Muscle of leg (tissue), 16 donors: Measurements from ENCODE around the gene GPR78. TPM values are rescaled to one million over a fixed set of nuclear protein-coding genes. Genes with fewer than 3 reads are reported as not detected.

Experiments
- DNase-seq: peaks from one replicate; pipeline ENCODE4 v3.0.0; 2013
- H3K27ac ChIP-seq: one replicate; pipeline ENCODE4 v1.5.1; 2013; ENCODE audit warnings: mild to moderate bottlenecking, low read length, control low read depth
- H3K27me3 ChIP-seq: one replicate; pipeline ENCODE4 v1.6.1; 2013; ENCODE audit warnings: low read length; ENCODE audit not compliant: control insufficient read depth, insufficient read depth
- H3K36me3 ChIP-seq: one replicate; pipeline ENCODE4 v1.6.1; 2013; ENCODE audit warnings: low read length; ENCODE audit not compliant: control insufficient read depth, insufficient read depth
- H3K4me1 ChIP-seq: one replicate; pipeline ENCODE4 v1.6.1; 2013; ENCODE audit warnings: low read length; ENCODE audit not compliant: control insufficient read depth, insufficient read depth
- H3K4me3 ChIP-seq: one replicate; pipeline ENCODE4 v1.5.1; 2013; ENCODE audit warnings: low read length, control low read depth
- H3K9me3 ChIP-seq: replicated peaks from 2 replicates; pipeline ENCODE4 v1.6.1; 2013; ENCODE audit warnings: low read depth, low read length; ENCODE audit not compliant: control insufficient read depth
- WGBS: methylation state at CpG from one replicate; pipeline ENCODE4 v1.1.5; 2013; ENCODE audit warnings: missing lambda C conversion rate; ENCODE audit not compliant: insufficient coverage; 5-methylcytosine and 5-hydroxymethylcytosine counted together
- long read RNA-seq, 11 donors: transcript quantifications; one replicate each; lab custom pipeline, GENCODE V29; 2026
- polyA plus RNA-seq, 8 donors: library from polyadenylated mRNA; unstranded; fragments of 120-200 nt; gene quantifications; one replicate each; pipeline versions ENCODE4 v1.2.1 to v1.2.3, GENCODE V29; 2013; ENCODE audit warnings: inconsistent platforms in 1 of 8, low replicate concordance in 1 of 8; ENCODE audit not compliant: insufficient read length in 8 of 8, insufficient read depth in 1 of 8
- total RNA-seq: library from RNA; stranded (reverse); fragments of 120-200 nt; gene quantifications from one replicate; pipeline ENCODE4 v1.2.4, GENCODE V29; 2013

GPR78 gene
- total RNA-seq (0.93 TPM), polyA plus RNA-seq (under 1 TPM; 0.29 to 0.73 (median 0.54) TPM)
- long read RNA-seq, donor 1, result 0 reads
- long read RNA-seq, donor 2, result 0 reads
- long read RNA-seq, donor 3, result 0 reads
- long read RNA-seq, donor 4, result 0 reads
- long read RNA-seq, donor 5, result 0 reads
- long read RNA-seq, donor 6, result 0 reads
- long read RNA-seq, donor 7, result 0 reads
- long read RNA-seq, donor 8, result 0 reads
- long read RNA-seq, donor 9, result 0 reads
- long read RNA-seq, donor 10, partial matches to known transcripts, result 0 of 1 reads
- long read RNA-seq, donor 10, other reads (novel, unspliced or antisense), result 0 of 1 reads
- long read RNA-seq, donor 11, result 0 reads

GRCh38 chr4:8580321-8581093, at the start of gene GPR78:
Gene GPR78 (plus strand): TSS chr4:8580392. CDS start chr4:8580983, 591 bp downstream.
- Histone ChIP-seq H3K27ac (no peak within 1 kb of the TSS), H3K9me3 (no peaks in the 10 kb centered on the region), H3K4me3 (no peak within 1 kb of the TSS), H3K27me3 (peaks cover 34% of the 10 kb centered on the region), H3K4me1 (peaks cover 6% of the 10 kb centered on the region), H3K36me3 (no peaks in the 10 kb centered on the region)
- DNase-seq, result peak; percentile 71
- under 1% methylated on average over 57 of the region's 63 CpGs for WGBS

GRCh38 chr4:8532245-8532781, 47.9 kb upstream of the GPR78 start:
- H3K27me3 ChIP-seq, result no peaks in the 10 kb centered on the region
- H3K36me3 ChIP-seq, result no peaks in the 10 kb centered on the region
- no peak overlapping the region for H3K27ac ChIP-seq
- WGBS, result 78% methylated on average over 4 of the region's 5 CpGs
- peaks cover 13% of the 10 kb centered on the region for H3K4me1 ChIP-seq
- no peaks in the 10 kb centered on the region for H3K9me3 ChIP-seq
- no peak overlapping the region for H3K4me3 ChIP-seq
- DNase-seq, result no peak

- no peak overlapping the region for H3K4me3 ChIP-seq
- WGBS, result 100% methylated on average over 1 of the region's 2 CpGs
- no peaks in the 10 kb centered on the region for H3K36me3 ChIP-seq
- H3K27me3 ChIP-seq, result no peaks in the 10 kb centered on the region
- H3K4me1 ChIP-seq, result peaks cover 13% of the 10 kb centered on the region
- no peak overlapping the region for H3K27ac ChIP-seq
- DNase-seq, result no peak
- no peaks in the 10 kb centered on the region for H3K9me3 ChIP-seq
Measured at GRCh38 chr4:8533274-8533865, 46.8 kb upstream of the GPR78 start.

GRCh38 chr4:8534129-8534528, 46.1 kb upstream of the GPR78 start:
- Histone ChIP-seq H3K4me3 (no peak overlapping the region), H3K27ac (no peak overlapping the region), H3K36me3 (no peaks in the 10 kb centered on the region), H3K27me3 (no peaks in the 10 kb centered on the region), H3K4me1 (peaks cover 13% of the 10 kb centered on the region), H3K9me3 (no peaks in the 10 kb centered on the region)
- peak; percentile 22 for DNase-seq
- WGBS, result 25% methylated on average over 2 of the region's 4 CpGs

GRCh38 chr4:8534611-8535010, 45.6 kb upstream of the GPR78 start:
- H3K9me3 ChIP-seq, result no peaks in the 10 kb centered on the region
- no peak overlapping the region for H3K4me3 ChIP-seq
- WGBS, result no CpG with 5 or more reads among the region's 2 CpGs
- no peak for DNase-seq
- H3K27ac ChIP-seq, result no peak overlapping the region
- peaks cover 13% of the 10 kb centered on the region for H3K4me1 ChIP-seq
- no peaks in the 10 kb centered on the region for H3K27me3 ChIP-seq
- no peaks in the 10 kb centered on the region for H3K36me3 ChIP-seq

GRCh38 chr4:8536467-8536866, 43.7 kb upstream of the GPR78 start:
- H3K4me3 ChIP-seq, result no peak overlapping the region
- no peaks in the 10 kb centered on the region for H3K9me3 ChIP-seq
- 86% methylated on average over 6 of the region's 7 CpGs for WGBS
- H3K36me3 ChIP-seq, result no peaks in the 10 kb centered on the region
- no peak for DNase-seq
- peaks cover 13% of the 10 kb centered on the region for H3K4me1 ChIP-seq
- H3K27me3 ChIP-seq, result no peaks in the 10 kb centered on the region
- no peak overlapping the region for H3K27ac ChIP-seq

GRCh38 chr4:8537041-8537461, 43.1 kb upstream of the GPR78 start:
- H3K27ac ChIP-seq, result no peak overlapping the region
- peaks cover 13% of the 10 kb centered on the region for H3K4me1 ChIP-seq
- no peaks in the 10 kb centered on the region for H3K9me3 ChIP-seq
- WGBS, result 0% methylated on average over 3 of the region's 9 CpGs
- DNase-seq, result peak; percentile 59
- no peak overlapping the region for H3K4me3 ChIP-seq
- H3K36me3 ChIP-seq, result no peaks in the 10 kb centered on the region
- no peaks in the 10 kb centered on the region for H3K27me3 ChIP-seq

GRCh38 chr4:8538076-8538702, 42.0 kb upstream of the GPR78 start:
- Histone ChIP-seq H3K9me3 (no peaks in the 10 kb centered on the region), H3K27me3 (no peaks in the 10 kb centered on the region), H3K4me1 (peaks cover 13% of the 10 kb centered on the region), H3K4me3 (no peak overlapping the region), H3K36me3 (no peaks in the 10 kb centered on the region), H3K27ac (no peak overlapping the region)
- no peak for DNase-seq
- WGBS, result 77% methylated on average over 12 of the region's 12 CpGs

GRCh38 chr4:8538703-8539567, 41.3 kb upstream of the GPR78 start:
- Histone ChIP-seq H3K4me3 (no peak overlapping the region), H3K9me3 (no peaks in the 10 kb centered on the region), H3K4me1 (peaks cover 9% of the 10 kb centered on the region), H3K36me3 (no peaks in the 10 kb centered on the region), H3K27me3 (no peaks in the 10 kb centered on the region), H3K27ac (no peak overlapping the region)
- WGBS, result 82% methylated on average over 14 of the region's 15 CpGs
- no peak for DNase-seq
